GM12878 (cell line): Measurements from ENCODE around the gene CCDC24. TPM values are rescaled to one million over a fixed set of nuclear protein-coding genes. Genes with fewer than 3 reads are reported as not detected.

Experiments used
- ATAC-seq: fragments of 200-7000 bp; cut with Tn5 transposase; 3 replicates; pipeline ENCODE4 v1.9.1; 2020; ENCODE audit warnings: mild to moderate bottlenecking, moderate library complexity
- BruUV-seq: library from RNA; stranded (reverse); fragments of 400-500 nt; replicated peaks from 2 replicates; lab custom pipeline; 2021; lab: Mats Ljungman, UMichigan
- CTCF ChIA-PET: fragments of 300-600 bp; sonication (Branson Sonifier 250); formaldehyde crosslinking; extraction: SDS; loops from one replicate; lab custom pipeline; 2021; ENCODE audit warnings: inconsistent platforms; lab: Yijun Ruan, JAX
- POLR2A ChIA-PET: fragments of 350-600 bp; formaldehyde crosslinking; extraction: SDS; loops from one replicate; lab custom pipeline; 2021; ENCODE audit warnings: inconsistent platforms; lab: Charles Lee
- RAD21 ChIA-PET: fragments of 300-600 bp; sonication (Branson Sonifier 250); formaldehyde crosslinking; loops from one replicate; lab custom pipeline; 2023; ENCODE audit warnings: antibody characterized with exemption; ENCODE audit not compliant: unreplicated experiment; lab: Charles Lee
- SMC1A ChIA-PET: fragments of 300-600 bp; sonication (Branson Sonifier 250); formaldehyde crosslinking; loops from one replicate; lab custom pipeline; 2023; ENCODE audit not compliant: unreplicated experiment, uncharacterized antibody; lab: Charles Lee
- DNase-seq: peaks from one replicate; pipeline ENCODE4 v3.0.0-alpha.2; 2011; ENCODE audit warnings: low read depth, low spot score
- FAIRE-seq: peaks from 3 replicates; lab custom pipeline; 2011; peaks lifted over from hg19 to GRCh38; lab: Jason Lieb, UNC
- H2AFZ ChIP-seq: 2 replicates; pipeline ENCODE4 v1.6.0; 2011; ENCODE audit warnings: low read depth, low read length, control low read depth; ENCODE audit not compliant: control insufficient read depth
- H3K27ac ChIP-seq: 2 replicates; pipeline ENCODE4 v1.5.1; 2011; ENCODE audit warnings: control low read depth; ENCODE audit not compliant: control insufficient read depth, insufficient read depth
- H3K27me3 ChIP-seq, 2 experiments: replicated peaks in 1 of 2; 2 replicates each; pipeline versions ENCODE4 v1.6.0 to v1.6.1; 2011; ENCODE audit warnings: low read length in 1 of 2; ENCODE audit not compliant: control insufficient read depth in 2 of 2, insufficient read depth in 2 of 2
- H3K36me3 ChIP-seq, 2 experiments: 2 replicates each; pipeline ENCODE4 v1.5.1; 2011; ENCODE audit warnings: low read length in 1 of 2; ENCODE audit not compliant: control insufficient read depth in 2 of 2, insufficient read depth in 2 of 2
- H3K4me1 ChIP-seq: 2 replicates; pipeline ENCODE4 v1.6.1; 2011; ENCODE audit warnings: mild to moderate bottlenecking, low read length, moderate library complexity, mixed read lengths; ENCODE audit not compliant: control insufficient read depth, insufficient read depth
- H3K4me2 ChIP-seq: 2 replicates; pipeline ENCODE4 v1.6.0; 2011; ENCODE audit warnings: control low read depth; ENCODE audit not compliant: control insufficient read depth, insufficient read depth
- H3K4me3 ChIP-seq: fragments of 200-600 bp; sonication (generic); 2 replicates; pipeline ENCODE4 v1.5.1; 2016
- H3K79me2 ChIP-seq: 2 replicates; pipeline ENCODE4 v1.6.0; 2011; ENCODE audit warnings: low read length; ENCODE audit not compliant: control insufficient read depth, insufficient read depth
- H3K9ac ChIP-seq: 2 replicates; pipeline ENCODE4 v1.8.0; 2011; ENCODE audit warnings: low read length, control low read depth, mixed read lengths; ENCODE audit not compliant: control insufficient read depth, insufficient read depth
- H3K9me3 ChIP-seq: replicated peaks from 3 replicates; pipeline ENCODE4 v1.5.1; 2011; ENCODE audit warnings: mild to moderate bottlenecking, low read length; ENCODE audit not compliant: control insufficient read depth, insufficient read depth
- H4K20me1 ChIP-seq: 2 replicates; pipeline ENCODE4 v1.6.0; 2011; ENCODE audit not compliant: control insufficient read depth, insufficient read depth
- BMI1 ChIP-seq: fragments of 450-650 bp; IDR thresholded peaks from 2 replicates; pipeline ENCODE4 v1.6.1; 2016; ENCODE audit warnings: mild to moderate bottlenecking, moderate library complexity, borderline replicate concordance
- CHD4 ChIP-seq: fragments of 200-600 bp; sonication (generic); IDR thresholded peaks from 2 replicates; pipeline ENCODE4 v1.6.1; 2016; ENCODE audit warnings: mild to moderate bottlenecking
- LARP7 ChIP-seq: fragments of 450-650 bp; IDR thresholded peaks from 2 replicates; pipeline ENCODE4 v1.6.1; 2017; ENCODE audit warnings: mild to moderate bottlenecking
- MXI1 ChIP-seq: fragments of 150-350 bp; IDR thresholded peaks from 2 replicates; pipeline ENCODE4 v1.6.1; 2011; ENCODE audit warnings: low read depth, mild to moderate bottlenecking, inconsistent platforms, low read length, improper control_type of control experiment
- MYB ChIP-seq: fragments of 150-350 bp; IDR thresholded peaks from 2 replicates; pipeline ENCODE4 v1.6.1; 2014; ENCODE audit warnings: mild to moderate bottlenecking, low read depth, low read length, borderline replicate concordance
- NR2C1 ChIP-seq: fragments of 450-650 bp; IDR thresholded peaks from 2 replicates; pipeline ENCODE4 v1.6.1; 2017; ENCODE audit warnings: antibody characterized with exemption, mild to moderate bottlenecking, moderate library complexity
- RBBP5 ChIP-seq: fragments of 200-600 bp; sonication (generic); conservative IDR thresholded peaks from 2 replicates; pipeline ENCODE4 v1.6.1; 2016
- SMAD5 ChIP-seq: IDR thresholded peaks from 2 replicates; pipeline ENCODE4 v1.6.1; 2016; ENCODE audit warnings: antibody characterized with exemption, low read depth
- STAT3 ChIP-seq: IDR thresholded peaks from 2 replicates; pipeline ENCODE4 v1.6.1; 2011; ENCODE audit warnings: low read depth, low read length, improper control_type of control experiment
- SUPT20H ChIP-seq: IDR thresholded peaks from 2 replicates; pipeline ENCODE4 v1.6.1; 2011; ENCODE audit warnings: low read depth, mild to moderate bottlenecking, low read length, moderate library complexity, borderline replicate concordance; ENCODE audit not compliant: control insufficient read depth
- USF2 ChIP-seq: IDR thresholded peaks from 2 replicates; pipeline ENCODE4 v1.6.1; 2011; ENCODE audit warnings: low read depth, low read length, improper control_type of control experiment, borderline replicate concordance
- WRNIP1 ChIP-seq: IDR thresholded peaks from 2 replicates; pipeline ENCODE4 v1.6.1; 2011; ENCODE audit warnings: low read depth, low read length, improper control_type of control experiment, borderline replicate concordance
- ZBED1 ChIP-seq: IDR thresholded peaks from 2 replicates; pipeline ENCODE4 v1.6.1; 2016; ENCODE audit warnings: borderline replicate concordance
- WGBS: methylation state at CpG from one replicate; pipeline ENCODE4 v1.1.6; 2016; ENCODE audit warnings: low lambda C conversion rate; ENCODE audit not compliant: insufficient replicate concordance, insufficient coverage; ENCODE audit errors: missing lambda C conversion rate; 5-methylcytosine and 5-hydroxymethylcytosine counted together
- in situ Hi-C: fragments of 300-500 bp; cut with MboI; formaldehyde crosslinking; loops from 9 replicates; pipeline ENCODE4 v1.14.3; 2018; ENCODE audit warnings: mixed read lengths
- intact Hi-C: fragments of 100-400 bp; cut with micrococcal nuclease; formaldehyde crosslinking; loops from one replicate; pipeline ENCODE4 v1.14.2; 2022; ENCODE audit not compliant: unreplicated experiment
- polyA plus RNA-seq, 11 experiments: library from polyadenylated mRNA; depleted of rRNA in 4 of 11; unstranded in 6 of 11; stranded (reverse) in 5 of 11; fragments of >200 nt; fragmentation: Nextera tagmentation in 4 of 11; fragmentation: Illumina TruSeq in 1 of 11; extraction: Ambion mirVana in 4 of 11; extraction: Trizol in 1 of 11; gene quantifications; 1 replicate in 1 of 11; 2 replicates in 10 of 11; pipeline versions ENCODE4 v1.2.1 to v1.2.3, GENCODE V29; 2011 to 2016; ENCODE audit warnings: inconsistent platforms in 2 of 11, missing spikeins in 2 of 11, low read depth in 1 of 11
- total RNA-seq, 4 experiments: library from RNA; depleted of rRNA in 3 of 4; stranded (reverse); fragments of >200 nt in 3 of 4; fragmentation: Illumina TruSeq in 1 of 4; extraction: Trizol in 1 of 4; gene quantifications; 2 replicates each; pipeline versions ENCODE4 v1.2.1 to v1.2.3, GENCODE V29; 2013 to 2021
- TF ChIP-seq, protein P1 (sequence below): fragments of 450-650 bp; IDR thresholded peaks from 2 replicates; pipeline ENCODE4 v1.6.1; 2017; ENCODE audit warnings: antibody characterized with exemption, mild to moderate bottlenecking, moderate library complexity
- TF ChIP-seq, protein P2 (sequence below): IDR thresholded peaks from 2 replicates; pipeline ENCODE4 v1.6.1; 2012; ENCODE audit warnings: mild to moderate bottlenecking, low read depth, low read length
- TF ChIP-seq, protein P3 (sequence below): IDR thresholded peaks from 2 replicates; pipeline ENCODE4 v1.6.1; 2012; ENCODE audit warnings: low read depth, low read length, improper control_type of control experiment

The CCDC24 gene
- total and polyA plus RNA-seq, 10 of the 15 experiments (the other 5 are each of a cell fraction or from before 2014, with no cell fraction given), result 0.18 to 3.1 (median 1.6) TPM; not detected in 1

DNA sequence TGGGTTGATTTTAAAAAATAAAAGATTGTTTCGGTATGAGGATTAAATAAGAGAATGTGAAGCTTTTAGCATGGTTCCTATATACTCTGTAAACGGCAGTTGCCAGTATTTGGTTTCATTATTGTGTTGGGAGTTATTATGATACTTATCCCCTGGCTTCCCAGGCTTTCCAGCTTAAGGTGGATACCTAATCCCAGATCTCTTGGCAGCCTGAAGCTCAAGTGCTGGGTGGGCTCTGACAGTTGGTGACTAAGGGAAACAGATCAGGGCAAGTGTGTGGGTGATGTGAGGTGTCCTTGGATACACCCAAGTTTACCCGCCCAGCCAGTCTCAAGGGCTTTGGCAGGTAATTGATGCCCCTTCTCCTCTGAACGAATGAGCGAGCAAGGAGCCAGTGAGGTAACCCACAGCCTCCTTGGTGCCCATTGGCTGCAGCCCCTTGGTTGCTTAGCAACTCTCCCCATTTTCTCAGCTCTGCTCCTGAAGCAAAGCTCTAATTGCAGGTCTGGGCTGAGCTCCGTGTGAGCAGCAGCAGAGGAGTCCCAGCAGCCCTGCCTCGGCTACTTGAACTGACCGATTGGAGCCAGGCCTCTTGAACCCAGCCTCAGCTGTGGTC, 38.6 kb upstream of the CCDC24 start:
- 91% methylated on average over 8 of the region's 8 CpGs for WGBS
- no peaks in the 10 kb centered on the region for H3K9me3 ChIP-seq
- SMC1A ChIA-PET, result interaction anchor here (0.9 to 1.7 kb wide), 4 partner anchors 18 to 187 kb away, joined by 3 to 8 read pairs (median 4); no protein-coding TSS in a partner anchor
- DNase-seq (no peak), FAIRE-seq (no peak), ATAC-seq (no peak)
- H3K27me3 ChIP-seq, result no peaks in the 10 kb centered on the region
- no peak overlapping the region for H3K4me3 ChIP-seq
- no TSS peak for BruUV-seq
- peaks cover 6% of the 10 kb centered on the region for H3K4me1 ChIP-seq
- intact Hi-C loops, result no loop called here
- POLR2A ChIA-PET, result interaction anchor here (0.6 to 1.0 kb wide), 2 partner anchors 17 to 583 kb away, joined by 3 to 6 read pairs; partner anchors contain the start of gene DPH2
- H3K4me2 ChIP-seq, result no peak overlapping the region
- RAD21 ChIA-PET, result interaction anchor here (1.3 kb wide), 1 partner anchor 52 kb away, joined by 4 read pairs; no protein-coding TSS in a partner anchor
- H2AFZ ChIP-seq, result no peak overlapping the region
- no peak overlapping the region for H3K9ac ChIP-seq
- CTCF ChIA-PET, result interaction anchor here (1.1 kb wide), 1 partner anchor 18 kb away, joined by 4 read pairs; no protein-coding TSS in a partner anchor
- H3K36me3 ChIP-seq, result peaks cover 0 to 10% of the 10 kb centered on the region in 2 experiments; a peak in 1 of 4 replicates
- in situ Hi-C loops, result no loop called here
- peaks cover 5% of the 10 kb centered on the region for H3K79me2 ChIP-seq
- H4K20me1 ChIP-seq, result no peaks in the 10 kb centered on the region
- H3K27ac ChIP-seq, result no peak overlapping the region
- no peak for TF ChIP-seq SMAD5
- TF ChIP-seq BMI1, result no peak
- TF ChIP-seq SUPT20H, result no peak
- TF ChIP-seq LARP7, result no peak
- TF ChIP-seq, protein P1, sequence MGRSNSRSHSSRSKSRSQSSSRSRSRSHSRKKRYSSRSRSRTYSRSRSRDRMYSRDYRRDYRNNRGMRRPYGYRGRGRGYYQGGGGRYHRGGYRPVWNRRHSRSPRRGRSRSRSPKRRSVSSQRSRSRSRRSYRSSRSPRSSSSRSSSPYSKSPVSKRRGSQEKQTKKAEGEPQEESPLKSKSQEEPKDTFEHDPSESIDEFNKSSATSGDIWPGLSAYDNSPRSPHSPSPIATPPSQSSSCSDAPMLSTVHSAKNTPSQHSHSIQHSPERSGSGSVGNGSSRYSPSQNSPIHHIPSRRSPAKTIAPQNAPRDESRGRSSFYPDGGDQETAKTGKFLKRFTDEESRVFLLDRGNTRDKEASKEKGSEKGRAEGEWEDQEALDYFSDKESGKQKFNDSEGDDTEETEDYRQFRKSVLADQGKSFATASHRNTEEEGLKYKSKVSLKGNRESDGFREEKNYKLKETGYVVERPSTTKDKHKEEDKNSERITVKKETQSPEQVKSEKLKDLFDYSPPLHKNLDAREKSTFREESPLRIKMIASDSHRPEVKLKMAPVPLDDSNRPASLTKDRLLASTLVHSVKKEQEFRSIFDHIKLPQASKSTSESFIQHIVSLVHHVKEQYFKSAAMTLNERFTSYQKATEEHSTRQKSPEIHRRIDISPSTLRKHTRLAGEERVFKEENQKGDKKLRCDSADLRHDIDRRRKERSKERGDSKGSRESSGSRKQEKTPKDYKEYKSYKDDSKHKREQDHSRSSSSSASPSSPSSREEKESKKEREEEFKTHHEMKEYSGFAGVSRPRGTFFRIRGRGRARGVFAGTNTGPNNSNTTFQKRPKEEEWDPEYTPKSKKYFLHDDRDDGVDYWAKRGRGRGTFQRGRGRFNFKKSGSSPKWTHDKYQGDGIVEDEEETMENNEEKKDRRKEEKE, result no peak
- TF ChIP-seq MYB, result no peak
- no peak for TF ChIP-seq NR2C1
- TF ChIP-seq USF2, result no peak
- TF ChIP-seq MXI1, result no peak
- TF ChIP-seq ZBED1, result no peak
- TF ChIP-seq WRNIP1, result no peak
- TF ChIP-seq, protein P2, sequence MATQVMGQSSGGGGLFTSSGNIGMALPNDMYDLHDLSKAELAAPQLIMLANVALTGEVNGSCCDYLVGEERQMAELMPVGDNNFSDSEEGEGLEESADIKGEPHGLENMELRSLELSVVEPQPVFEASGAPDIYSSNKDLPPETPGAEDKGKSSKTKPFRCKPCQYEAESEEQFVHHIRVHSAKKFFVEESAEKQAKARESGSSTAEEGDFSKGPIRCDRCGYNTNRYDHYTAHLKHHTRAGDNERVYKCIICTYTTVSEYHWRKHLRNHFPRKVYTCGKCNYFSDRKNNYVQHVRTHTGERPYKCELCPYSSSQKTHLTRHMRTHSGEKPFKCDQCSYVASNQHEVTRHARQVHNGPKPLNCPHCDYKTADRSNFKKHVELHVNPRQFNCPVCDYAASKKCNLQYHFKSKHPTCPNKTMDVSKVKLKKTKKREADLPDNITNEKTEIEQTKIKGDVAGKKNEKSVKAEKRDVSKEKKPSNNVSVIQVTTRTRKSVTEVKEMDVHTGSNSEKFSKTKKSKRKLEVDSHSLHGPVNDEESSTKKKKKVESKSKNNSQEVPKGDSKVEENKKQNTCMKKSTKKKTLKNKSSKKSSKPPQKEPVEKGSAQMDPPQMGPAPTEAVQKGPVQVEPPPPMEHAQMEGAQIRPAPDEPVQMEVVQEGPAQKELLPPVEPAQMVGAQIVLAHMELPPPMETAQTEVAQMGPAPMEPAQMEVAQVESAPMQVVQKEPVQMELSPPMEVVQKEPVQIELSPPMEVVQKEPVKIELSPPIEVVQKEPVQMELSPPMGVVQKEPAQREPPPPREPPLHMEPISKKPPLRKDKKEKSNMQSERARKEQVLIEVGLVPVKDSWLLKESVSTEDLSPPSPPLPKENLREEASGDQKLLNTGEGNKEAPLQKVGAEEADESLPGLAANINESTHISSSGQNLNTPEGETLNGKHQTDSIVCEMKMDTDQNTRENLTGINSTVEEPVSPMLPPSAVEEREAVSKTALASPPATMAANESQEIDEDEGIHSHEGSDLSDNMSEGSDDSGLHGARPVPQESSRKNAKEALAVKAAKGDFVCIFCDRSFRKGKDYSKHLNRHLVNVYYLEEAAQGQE, result no peak
- TF ChIP-seq RBBP5, result no peak
- no peak for TF ChIP-seq CHD4
- TF ChIP-seq, protein P3, sequence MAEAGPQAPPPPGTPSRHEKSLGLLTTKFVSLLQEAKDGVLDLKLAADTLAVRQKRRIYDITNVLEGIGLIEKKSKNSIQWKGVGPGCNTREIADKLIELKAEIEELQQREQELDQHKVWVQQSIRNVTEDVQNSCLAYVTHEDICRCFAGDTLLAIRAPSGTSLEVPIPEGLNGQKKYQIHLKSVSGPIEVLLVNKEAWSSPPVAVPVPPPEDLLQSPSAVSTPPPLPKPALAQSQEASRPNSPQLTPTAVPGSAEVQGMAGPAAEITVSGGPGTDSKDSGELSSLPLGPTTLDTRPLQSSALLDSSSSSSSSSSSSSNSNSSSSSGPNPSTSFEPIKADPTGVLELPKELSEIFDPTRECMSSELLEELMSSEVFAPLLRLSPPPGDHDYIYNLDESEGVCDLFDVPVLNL, result no peak
- TF ChIP-seq STAT3, result no peak
